Subcutaneous adipose tissue (tissue), 4 donors: ENCODE measurements around the gene NCOA7. TPM values are rescaled to one million over a fixed set of nuclear protein-coding genes. Genes with fewer than 3 reads are reported as not detected.

Experiments
- CTCF ChIP-seq: fragments of 450-650 bp; IDR thresholded peaks from one replicate; pipeline ENCODE4 v1.5.1; 2016; ENCODE audit warnings: low read depth, mild to moderate bottlenecking, control low read depth, antibody characterized with exemption, moderate library complexity
- total RNA-seq, 4 donors: library from RNA; depleted of rRNA; stranded (reverse); fragments of >200 nt; gene quantifications; one replicate each; pipeline ENCODE4 v1.1.0, GENCODE V29; 2016

NCOA7 gene
- total RNA-seq, 4 donors from 2014 or later: 59.9 to 71.9 (median 62.2) TPM

DNA sequence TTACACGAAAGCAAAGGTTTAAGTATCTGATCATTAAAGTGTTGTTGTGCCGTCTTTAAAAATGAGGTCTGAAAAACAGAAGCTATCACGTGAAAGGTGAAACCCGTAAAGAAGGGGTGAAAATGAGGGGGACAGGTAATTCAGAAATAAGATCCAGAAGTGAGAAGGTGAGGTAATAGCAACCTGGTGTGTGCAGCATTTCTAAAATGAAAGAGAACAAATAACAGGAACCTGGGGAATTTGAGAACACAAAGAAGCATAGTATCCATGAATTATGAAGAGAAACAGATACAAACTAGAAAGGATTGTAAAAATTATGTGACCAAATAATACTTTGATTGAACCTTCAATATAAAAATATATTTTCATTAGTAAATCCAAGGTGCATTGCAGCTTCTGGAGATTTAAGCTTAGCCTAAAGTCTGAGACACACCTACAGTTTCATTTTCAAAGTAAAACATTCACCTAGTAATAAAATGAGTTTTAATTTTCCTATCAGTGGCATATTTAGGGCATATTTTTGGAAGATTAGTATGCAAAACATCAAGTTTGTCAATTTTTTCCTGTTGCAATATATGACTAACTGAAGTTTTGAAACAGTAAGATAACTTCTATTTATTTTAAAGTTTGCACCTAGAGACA, 39.9 kb upstream of the NCOA7 start:
- TF ChIP-seq CTCF: no peak

DNA sequence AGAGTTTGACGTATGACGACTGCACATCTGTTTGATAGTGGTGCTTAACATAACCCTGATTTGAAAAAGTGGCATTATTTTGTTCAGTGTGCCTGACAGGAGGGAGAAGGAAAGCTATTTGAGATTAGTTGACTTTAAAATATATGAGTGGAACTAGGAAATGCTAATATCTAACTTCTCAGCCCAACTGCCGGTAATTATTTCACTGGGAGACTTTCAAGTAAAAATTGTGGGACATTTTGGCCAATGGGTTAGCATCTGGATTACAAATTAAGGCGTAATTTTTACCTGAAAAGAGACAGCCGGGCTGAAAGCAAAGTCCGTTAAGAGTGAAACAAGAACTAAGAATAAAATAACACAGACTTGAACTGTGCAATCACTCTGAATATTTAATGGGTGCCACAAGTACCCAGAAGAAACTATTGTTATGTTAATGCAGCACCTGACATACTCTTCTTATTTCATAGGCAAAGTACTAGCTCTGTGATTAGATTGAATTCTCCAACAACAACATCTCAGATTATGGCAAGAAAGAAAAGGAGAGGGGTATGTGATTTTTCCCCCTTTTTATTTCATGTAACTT, 39.3 kb upstream of the NCOA7 start:
- no peak for TF ChIP-seq CTCF

DNA sequence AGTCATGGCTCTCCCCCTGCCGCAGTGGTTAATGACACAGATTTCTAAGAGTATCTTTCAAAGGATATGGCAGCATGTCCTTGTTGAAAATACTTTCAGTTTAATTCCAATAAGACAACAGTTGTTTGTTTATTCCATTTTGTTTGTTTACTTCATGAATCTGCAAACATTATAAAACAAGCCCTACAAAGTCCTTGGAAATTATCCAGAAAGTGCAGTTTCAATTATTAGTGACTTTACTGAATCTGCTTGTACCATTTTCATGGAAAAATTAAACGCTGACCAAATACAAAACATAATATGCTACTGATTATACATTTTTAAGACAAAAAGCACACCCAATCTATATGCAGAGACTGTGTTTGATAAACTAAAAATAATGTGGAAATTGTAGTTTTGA, 38.0 kb upstream of the NCOA7 start:
- TF ChIP-seq CTCF: no peak

DNA sequence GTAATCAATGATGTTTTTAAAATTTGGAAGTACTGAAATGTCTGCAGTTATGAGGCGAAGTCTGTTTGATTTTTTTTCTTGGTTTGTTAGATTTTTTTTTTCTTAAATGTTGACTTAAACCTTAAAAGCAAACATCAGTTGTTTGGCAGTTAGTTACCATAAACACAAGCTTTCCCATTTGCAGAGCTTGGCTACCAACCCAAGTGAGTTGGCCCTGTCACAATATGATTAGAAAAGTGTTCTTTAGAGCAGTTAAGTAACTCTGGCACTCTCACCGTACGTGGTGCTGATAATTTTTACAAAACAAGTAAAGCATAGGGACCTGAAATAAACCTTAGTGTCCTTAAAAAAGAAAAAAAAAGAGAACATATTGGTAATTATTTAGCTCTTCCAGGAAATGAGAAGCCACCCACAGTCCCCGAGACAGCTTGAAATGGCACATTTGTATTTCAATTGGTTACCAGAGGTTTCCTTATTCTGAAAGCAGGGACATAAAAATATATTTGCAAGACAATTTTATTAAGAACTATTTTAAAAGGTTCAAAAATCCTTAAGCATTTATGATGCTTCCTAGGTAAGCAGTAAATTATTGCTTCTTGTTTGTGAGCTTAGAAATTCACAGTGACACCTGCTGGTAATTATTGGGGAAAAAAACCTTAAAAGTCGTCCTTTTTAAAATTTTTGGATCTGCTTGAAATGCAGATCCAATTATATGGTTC, 37.4 kb upstream of the NCOA7 start:
- TF ChIP-seq CTCF: no peak

GRCh38 chr6:125753937-125754259, 36.9 kb upstream of the NCOA7 start:
- no peak for TF ChIP-seq CTCF

GRCh38 chr6:125754566-125754965, 36.2 kb upstream of the NCOA7 start:
- no peak for TF ChIP-seq CTCF

DNA sequence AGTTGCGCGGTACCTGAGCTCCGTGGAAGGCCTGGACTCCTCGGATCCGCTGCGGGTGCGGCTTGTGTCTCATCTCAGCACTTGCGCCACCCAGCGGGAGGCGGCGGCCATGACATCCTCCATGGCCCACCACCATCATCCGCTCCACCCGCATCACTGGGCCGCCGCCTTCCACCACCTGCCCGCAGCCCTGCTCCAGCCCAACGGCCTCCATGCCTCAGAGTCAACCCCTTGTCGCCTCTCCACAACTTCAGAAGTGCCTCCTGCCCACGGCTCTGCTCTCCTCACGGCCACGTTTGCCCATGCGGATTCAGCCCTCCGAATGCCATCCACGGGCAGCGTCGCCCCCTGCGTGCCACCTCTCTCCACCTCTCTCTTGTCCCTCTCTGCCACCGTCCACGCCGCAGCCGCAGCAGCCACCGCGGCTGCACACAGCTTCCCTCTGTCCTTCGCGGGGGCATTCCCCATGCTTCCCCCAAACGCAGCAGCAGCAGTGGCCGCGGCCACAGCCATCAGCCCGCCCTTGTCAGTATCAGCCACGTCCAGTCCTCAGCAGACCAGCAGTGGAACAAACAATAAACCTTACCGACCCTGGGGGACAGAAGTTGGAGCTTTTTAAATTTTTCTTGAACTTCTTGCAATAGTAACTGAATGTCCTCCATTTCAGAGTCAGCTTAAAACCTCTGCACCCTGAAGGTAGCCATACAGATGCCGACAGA, 31.4 kb upstream of the NCOA7 start:
- TF ChIP-seq CTCF: no peak
